ENCODE results near the gene CD300LG. TPM values are rescaled to one million over a fixed set of nuclear protein-coding genes. Genes with fewer than 3 reads are reported as not detected.
A peak's percentile ranks its signal among the peaks of the same experiment; 100 is the strongest.

The CD300LG gene
- total RNA-seq, 1 donor from 2014 or later = not detected

DNA sequence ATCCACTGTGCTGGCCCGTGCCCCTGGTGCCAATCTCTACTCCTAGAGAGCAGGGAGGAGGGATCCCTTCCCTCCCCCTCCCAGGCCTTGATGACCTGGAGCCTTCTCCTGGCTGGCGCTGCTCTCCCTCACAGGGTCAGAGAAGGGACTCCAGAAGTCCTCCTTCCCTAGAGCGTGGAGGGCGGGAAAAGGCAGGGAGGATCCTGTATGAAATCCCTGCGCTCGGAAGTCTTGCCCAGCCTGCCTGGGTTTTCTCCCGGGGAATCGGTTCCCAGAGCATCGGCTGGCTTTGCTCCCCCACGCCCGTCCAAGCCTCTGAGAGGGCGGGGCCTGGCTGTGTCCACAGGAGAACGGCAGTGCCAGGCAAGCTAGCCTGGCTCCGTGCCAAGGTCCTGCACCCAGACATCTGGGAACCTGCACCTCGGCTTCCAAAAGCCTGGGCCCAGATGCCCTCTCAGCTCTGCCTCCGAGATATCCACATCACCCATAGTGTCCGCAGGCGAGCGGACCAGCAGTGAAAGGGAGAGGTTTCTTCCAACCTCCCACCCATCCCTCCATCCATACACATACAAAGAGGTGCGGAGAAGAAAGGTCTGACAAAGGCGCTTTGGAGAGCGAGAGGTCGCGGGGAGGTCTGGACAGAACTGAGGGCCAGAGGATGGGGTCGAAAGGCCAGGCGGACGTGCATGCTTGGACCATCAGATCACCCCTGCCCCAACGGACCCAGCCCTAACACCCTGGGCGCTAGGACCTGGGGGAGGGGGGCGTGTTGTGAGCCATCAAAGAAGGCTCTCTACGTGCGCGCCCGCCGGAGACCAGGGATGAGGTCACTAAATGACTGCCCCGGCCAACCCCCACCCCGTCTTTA lies 59.2 kb downstream of the CD300LG start:
- TF ChIP-seq, protein P1, sequence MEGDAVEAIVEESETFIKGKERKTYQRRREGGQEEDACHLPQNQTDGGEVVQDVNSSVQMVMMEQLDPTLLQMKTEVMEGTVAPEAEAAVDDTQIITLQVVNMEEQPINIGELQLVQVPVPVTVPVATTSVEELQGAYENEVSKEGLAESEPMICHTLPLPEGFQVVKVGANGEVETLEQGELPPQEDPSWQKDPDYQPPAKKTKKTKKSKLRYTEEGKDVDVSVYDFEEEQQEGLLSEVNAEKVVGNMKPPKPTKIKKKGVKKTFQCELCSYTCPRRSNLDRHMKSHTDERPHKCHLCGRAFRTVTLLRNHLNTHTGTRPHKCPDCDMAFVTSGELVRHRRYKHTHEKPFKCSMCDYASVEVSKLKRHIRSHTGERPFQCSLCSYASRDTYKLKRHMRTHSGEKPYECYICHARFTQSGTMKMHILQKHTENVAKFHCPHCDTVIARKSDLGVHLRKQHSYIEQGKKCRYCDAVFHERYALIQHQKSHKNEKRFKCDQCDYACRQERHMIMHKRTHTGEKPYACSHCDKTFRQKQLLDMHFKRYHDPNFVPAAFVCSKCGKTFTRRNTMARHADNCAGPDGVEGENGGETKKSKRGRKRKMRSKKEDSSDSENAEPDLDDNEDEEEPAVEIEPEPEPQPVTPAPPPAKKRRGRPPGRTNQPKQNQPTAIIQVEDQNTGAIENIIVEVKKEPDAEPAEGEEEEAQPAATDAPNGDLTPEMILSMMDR (IDR thresholded peaks at IDR 0.05) = no peak
- peaks cover 18% of the 10 kb centered on the region for H3K4me1 Mint-ChIP-seq (ENCODE audit: unreplicated experiment)
- H3K4me3 Mint-ChIP-seq (ENCODE audit: unreplicated experiment) = peak overlapping the region; percentile 79
- no peaks in the 10 kb centered on the region for H3K9me3 Mint-ChIP-seq (ENCODE audit: unreplicated experiment)
- DNase-seq (ENCODE audit: extremely low spot score, unreplicated experiment) = no peak
- peaks cover 6% of the 10 kb centered on the region for H3K27me3 Mint-ChIP-seq (ENCODE audit: unreplicated experiment)
- H3K27ac Mint-ChIP-seq (ENCODE audit: unreplicated experiment) = peak overlapping the region; percentile 65
- H3K36me3 Mint-ChIP-seq (ENCODE audit: unreplicated experiment) = peaks cover 2% of the 10 kb centered on the region

DNA sequence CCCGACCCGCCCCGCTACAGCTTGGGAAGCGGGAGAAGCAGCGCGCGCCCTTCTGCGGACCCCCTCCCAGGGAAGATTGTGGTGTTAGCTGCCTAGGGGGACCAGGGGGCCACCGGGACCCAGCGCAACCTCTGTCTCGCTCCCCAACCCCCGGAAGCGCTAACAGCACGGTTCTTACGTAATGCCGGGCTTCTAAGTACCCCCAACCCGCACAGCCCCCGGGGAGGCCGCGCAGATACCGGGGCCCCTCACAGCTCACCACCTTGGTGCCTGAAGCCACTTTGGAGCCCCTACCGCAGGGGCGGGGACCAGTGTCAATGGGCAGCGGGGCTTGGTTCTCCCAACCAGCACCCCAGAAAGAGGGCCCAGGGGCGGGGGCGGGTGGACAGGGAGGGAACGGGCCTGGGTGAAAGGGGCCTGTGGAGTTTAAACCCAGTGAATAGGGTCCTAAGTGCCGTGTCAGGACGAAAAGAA lies 60.0 kb downstream of the CD300LG start:
- Mint-ChIP-seq H3K27me3 (ENCODE audit: unreplicated experiment) (peaks cover 6% of the 10 kb centered on the region), H3K36me3 (ENCODE audit: unreplicated experiment) (peaks cover 2% of the 10 kb centered on the region), H3K4me3 (ENCODE audit: unreplicated experiment) (peak overlapping the region; percentile 79), H3K9me3 (ENCODE audit: unreplicated experiment) (no peaks in the 10 kb centered on the region), H3K27ac (ENCODE audit: unreplicated experiment) (no peak overlapping the region), H3K4me1 (ENCODE audit: unreplicated experiment) (peaks cover 16% of the 10 kb centered on the region)
- TF ChIP-seq, protein P1 (IDR thresholded peaks at IDR 0.05) = no peak
- no peak for DNase-seq (ENCODE audit: extremely low spot score, unreplicated experiment)

DNA sequence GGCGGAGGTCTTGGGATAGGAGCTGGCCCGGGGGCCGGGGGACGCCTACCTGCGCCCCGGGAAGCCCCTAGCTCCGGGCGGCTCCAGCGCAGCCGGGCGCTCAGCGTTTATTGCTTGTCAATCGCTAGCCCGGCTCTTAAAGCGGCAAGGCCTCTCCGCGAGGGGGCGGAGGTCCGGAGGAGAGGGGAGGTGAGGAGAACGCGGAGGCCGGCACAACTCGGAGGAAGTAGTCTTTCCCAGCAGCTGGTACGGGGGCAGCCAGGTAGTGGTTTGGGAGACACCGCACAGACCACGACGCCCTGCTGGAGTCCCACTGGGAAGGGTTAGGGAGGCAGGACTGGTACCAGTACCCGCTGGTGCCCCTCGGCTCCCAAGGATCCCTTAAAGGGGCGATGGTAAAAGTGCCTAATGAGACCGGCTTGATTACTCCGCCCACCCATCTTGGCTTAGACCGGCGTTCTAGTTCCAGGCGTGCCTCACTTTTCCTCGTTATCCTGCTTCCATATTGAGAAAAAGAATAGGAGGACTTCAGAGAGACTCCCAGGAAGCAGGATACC lies 60.5 kb downstream of the CD300LG start, which contains the start of gene MPP2:
MPP2 (minus strand) TSS at position 112 of the 557 bp plus-strand sequence. CDS start 3,076 bp downstream, outside the sequence.
- Mint-ChIP-seq H3K4me3 (ENCODE audit: unreplicated experiment) (peak within 1 kb of the TSS; percentile 79), H3K27me3 (ENCODE audit: unreplicated experiment) (peaks cover 6% of the 10 kb centered on the region)

DNA sequence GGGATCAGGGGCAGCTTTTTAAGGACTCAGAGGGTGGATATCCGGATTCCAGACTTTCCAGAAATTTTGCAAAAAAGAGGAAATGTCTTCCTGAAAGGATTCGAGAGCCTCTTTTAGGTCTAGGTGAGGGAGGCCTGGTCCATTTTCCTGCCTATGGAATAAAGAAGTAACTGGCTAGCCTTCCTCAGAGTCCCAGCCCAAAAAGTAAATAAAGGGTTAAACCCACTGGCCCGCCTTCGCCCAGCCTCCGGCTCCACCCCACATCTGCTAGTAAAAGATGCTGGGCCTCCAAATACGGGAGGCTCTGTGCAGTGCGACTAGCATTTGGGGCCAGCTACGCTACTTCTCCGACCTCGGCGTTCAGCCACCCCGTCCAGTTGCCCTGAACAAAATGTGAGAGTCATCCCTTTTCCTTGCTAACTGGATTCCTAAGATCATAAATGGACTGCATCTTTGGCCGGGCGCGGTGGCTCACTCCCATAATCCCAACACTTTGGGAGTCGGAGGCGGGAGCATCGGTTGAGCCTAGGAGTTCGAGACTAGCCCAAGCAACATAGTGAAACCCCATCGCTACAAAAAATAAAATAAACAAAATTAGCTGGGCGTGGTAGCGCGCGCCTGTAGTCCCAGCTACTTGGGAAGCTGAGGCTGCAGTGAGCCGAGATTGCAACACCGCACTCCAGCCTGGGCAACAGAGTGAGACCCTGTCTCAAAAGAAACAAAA lies 61.2 kb downstream of the CD300LG start:
- Mint-ChIP-seq H3K9me3 (ENCODE audit: unreplicated experiment) (no peaks in the 10 kb centered on the region), H3K4me3 (ENCODE audit: unreplicated experiment) (peak overlapping the region; percentile 79), H3K36me3 (ENCODE audit: unreplicated experiment) (peaks cover 2% of the 10 kb centered on the region), H3K4me1 (ENCODE audit: unreplicated experiment) (peaks cover 16% of the 10 kb centered on the region), H3K27me3 (ENCODE audit: unreplicated experiment) (peaks cover 6% of the 10 kb centered on the region), H3K27ac (ENCODE audit: unreplicated experiment) (peak overlapping the region; percentile 69)
- DNase-seq (ENCODE audit: extremely low spot score, unreplicated experiment) = no peak
- TF ChIP-seq, protein P1 (IDR thresholded peaks at IDR 0.05) = no peak

More for the DNA sequence above, 60.5 kb downstream of the CD300LG start, which contains the start of gene MPP2:
- Mint-ChIP-seq H3K4me1 (ENCODE audit: unreplicated experiment) (peaks cover 16% of the 10 kb centered on the region), H3K27ac (ENCODE audit: unreplicated experiment) (peak within 1 kb of the TSS; percentile 69), H3K36me3 (ENCODE audit: unreplicated experiment) (peaks cover 2% of the 10 kb centered on the region), H3K9me3 (ENCODE audit: unreplicated experiment) (no peaks in the 10 kb centered on the region)
- TF ChIP-seq, protein P1 (IDR thresholded peaks at IDR 0.05) = peak; percentile 40
- DNase-seq (ENCODE audit: extremely low spot score, unreplicated experiment) = peak; percentile 90
